NCI-H446 treated with DMSO at 0.1 percent for 48 hours (cell line): ENCODE measurements around the gene RNF128.

Experiments used
- DNase-seq: peaks from one replicate; lab custom pipeline; 2025; lab: John Stamatoyannopoulos, UW

The RNF128 gene, protein sequence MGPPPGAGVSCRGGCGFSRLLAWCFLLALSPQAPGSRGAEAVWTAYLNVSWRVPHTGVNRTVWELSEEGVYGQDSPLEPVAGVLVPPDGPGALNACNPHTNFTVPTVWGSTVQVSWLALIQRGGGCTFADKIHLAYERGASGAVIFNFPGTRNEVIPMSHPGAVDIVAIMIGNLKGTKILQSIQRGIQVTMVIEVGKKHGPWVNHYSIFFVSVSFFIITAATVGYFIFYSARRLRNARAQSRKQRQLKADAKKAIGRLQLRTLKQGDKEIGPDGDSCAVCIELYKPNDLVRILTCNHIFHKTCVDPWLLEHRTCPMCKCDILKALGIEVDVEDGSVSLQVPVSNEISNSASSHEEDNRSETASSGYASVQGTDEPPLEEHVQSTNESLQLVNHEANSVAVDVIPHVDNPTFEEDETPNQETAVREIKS

DNA sequence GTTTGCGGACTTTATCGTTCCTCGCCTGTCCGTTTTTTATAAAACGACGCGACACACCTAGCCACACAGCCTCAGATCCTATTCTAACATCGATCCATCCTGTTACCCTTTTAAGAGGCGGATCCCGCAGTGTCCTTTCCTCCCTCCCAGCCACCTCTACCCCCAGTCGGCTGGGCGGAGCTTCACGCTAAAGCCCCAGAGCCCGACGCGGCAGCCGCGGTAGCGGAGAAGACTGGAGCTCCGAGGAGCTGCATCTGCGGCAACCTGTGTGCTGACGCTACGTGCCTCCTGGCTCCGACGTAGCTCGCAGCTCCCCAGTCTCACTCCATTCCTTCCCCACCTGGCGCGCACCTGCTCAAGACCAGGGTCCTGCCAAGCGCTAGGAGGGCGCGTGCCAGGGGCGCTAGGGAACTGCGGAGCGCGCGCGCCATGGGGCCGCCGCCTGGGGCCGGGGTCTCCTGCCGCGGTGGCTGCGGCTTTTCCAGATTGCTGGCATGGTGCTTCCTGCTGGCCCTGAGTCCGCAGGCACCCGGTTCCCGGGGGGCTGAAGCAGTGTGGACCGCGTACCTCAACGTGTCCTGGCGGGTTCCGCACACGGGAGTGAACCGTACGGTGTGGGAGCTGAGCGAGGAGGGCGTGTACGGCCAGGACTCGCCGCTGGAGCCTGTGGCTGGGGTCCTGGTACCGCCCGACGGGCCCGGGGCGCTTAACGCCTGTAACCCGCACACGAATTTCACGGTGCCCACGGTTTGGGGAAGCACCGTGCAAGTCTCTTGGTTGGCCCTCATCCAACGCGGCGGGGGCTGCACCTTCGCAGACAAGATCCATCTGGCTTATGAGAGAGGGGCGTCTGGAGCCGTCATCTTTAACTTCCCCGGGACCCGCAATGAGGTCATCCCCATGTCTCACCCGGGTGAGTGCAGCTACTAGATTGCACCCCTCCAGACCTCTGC lies at the start of gene RNF128:
Gene RNF128, plus strand, starts transcription at position 217 of the 953 bp plus-strand sequence. Its CDS starts 213 bp downstream, at position 430.
- no peak for DNase-seq

DNA sequence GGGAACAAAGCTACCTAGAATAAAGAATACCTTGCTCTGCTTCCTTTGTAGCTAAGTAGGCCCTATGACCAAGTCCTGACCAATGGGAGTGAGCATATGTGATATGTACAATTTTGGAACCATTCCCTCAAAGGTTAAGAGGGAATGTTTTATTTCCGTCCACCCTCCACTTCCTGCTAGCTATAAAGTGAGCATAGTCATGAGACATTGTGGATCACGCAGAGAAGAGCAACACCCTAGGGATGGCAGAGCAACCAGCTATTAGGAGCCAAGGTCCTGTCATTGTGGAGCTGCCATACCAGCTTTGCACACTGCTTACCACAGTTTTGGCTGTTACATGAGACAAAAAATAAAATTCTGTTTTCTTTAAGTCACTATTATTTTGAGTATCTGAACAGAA lies 45.8 kb upstream of the RNF128 start:
- DNase-seq = no peak

DNA sequence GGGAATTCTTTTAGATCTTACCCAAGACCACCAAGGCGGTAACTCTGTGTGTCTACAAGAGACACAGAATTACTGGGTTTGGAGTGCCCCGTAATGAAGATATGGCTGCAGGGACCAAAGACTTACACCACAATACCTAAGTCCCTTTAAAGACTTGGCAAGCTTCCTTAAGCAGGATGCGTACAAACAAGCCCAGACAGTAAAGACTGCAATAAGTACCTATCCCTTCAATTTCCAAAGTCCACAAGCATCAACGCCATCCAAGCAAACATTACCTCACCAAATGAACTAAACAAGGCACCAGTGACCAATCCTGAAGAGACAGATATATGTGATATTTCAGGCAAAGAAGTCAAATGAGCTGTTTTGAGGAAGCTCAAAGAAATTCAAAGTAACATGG lies 42.3 kb upstream of the RNF128 start:
- no peak for DNase-seq

DNA sequence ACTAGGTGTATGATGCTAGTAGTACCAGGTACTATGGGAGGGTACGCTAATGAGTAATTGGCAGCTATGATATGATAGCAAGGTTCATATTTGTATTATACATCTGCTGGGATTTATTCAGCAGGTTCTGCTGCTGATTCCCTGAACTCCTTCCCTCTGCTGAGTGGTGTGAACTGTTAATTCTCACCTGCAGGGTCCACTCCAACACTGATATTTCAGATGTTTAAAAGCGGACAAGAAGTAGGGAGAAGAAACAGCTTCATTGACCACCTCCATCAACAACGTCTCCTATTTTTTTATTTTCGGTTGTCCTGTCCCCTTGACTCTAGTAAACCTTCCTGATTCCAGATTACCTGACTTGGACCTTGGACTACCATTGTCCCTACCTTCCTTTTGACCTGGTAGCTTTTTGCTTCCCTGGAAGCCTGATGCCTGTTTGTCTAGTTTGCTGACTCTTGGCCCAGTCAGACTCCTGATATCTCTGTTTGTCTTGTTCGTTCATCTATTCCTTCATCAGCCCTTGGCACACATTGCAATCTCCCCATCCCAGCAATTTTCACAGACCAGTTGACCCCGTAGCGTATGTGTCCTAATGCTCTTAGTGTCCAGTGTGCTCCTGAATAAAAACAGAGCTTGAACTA lies 34.0 kb upstream of the RNF128 start:
- no peak for DNase-seq

DNA sequence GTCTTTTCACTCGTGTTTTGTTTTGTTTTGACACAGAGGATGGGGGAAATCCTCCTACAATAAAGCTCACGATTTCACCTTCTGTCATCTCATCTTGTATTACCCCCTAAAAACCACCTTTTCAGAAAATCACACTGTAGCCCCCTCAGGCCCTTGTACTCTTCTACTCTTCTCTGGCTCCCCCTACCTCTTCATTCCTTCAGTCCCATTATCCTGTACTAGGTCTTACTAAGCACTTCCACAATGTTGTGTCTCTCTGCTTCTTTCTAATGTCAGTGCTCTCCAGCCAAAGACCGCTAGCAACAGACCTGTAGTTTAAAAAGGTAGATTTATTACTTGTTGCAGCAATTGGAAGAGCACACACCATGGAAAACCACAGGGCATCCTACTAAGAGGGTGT lies 30.0 kb upstream of the RNF128 start:
- DNase-seq = no peak

DNA sequence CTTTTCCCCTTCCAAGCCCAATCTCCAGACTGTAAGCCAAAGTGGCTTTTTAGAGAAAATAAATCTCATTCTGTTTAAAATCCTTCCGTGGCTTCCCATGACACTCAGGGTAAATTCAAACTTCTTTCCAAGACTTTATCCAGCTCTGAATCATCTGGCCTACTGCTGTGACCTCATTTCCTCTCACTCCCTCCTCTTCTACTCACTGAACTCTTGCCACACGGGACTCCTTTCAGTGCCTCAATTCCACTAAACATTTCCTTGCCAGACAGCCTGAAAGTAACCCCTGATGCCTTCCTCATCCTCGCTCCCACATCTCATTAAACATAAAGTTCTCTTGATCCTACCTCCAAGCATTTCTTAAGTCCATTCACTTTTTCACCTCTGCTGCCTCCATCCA lies 27.8 kb upstream of the RNF128 start:
- no peak for DNase-seq

DNA sequence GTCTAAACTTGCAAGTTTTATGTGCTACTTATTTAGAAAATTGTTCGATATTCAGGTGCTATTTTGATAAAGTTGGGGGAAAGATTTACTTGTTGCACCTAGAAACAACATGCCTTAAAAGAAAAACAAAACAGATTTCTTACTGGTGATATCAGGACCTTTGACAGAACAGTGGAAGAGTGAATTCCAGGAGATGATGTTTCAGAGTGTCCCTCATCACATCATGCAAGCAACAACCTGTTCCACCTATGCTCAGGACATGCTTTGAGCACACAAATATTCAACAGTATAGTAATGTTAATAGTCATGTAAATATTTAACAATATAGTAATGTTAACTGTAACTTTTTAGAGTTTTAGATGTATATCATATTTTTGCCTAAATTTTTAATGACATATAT lies 23.9 kb upstream of the RNF128 start:
- no peak for DNase-seq

DNA sequence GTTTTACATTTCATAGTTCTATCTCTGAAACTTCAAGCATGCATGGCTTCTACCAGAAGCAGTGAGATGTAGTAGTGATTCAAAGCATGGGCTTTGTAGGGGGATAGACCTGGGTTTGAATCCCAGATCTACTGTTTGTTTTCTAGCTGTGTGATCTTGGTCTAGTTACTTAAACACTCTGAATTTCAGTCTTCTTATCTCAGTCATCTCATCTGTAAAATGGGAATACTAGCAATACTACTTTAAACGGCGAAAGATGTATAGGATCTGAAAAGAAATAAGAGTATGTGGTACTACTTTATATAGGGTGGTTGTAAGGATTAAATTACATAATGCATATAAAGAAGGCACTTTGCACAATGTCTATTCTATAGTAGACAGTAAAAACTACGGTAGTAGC lies 20.0 kb upstream of the RNF128 start:
- DNase-seq = no peak

DNA sequence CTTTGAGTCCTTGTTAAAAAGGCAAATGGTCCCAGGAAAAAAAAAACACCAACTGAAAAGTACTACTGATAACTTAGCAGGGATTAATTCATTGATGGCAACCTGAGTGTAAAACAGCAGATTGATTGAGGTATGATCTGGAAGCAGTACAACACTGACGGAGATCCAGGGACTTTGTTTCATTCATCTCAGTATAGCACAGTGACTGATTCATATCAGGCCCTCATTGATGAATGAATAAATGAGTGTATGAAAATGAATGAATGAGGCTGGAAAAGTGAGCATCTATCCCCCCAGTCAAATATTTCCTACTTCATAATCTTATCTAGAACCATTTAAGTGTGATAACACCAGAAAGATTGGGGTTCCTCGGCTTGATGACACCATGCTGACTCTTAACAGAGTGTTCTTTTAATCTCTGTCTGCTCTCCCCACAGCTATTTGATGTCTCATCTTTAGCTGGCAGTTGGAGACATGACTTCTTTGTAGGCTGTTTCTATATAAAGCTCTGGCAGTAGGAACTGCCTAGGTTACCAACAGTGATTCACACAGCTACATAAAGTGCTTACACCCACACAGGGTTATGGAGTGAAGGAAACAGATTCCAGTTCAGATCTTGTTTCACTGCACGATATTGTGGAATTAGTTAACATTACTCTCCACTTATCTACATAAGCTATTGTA lies 18.6 kb upstream of the RNF128 start:
- no peak for DNase-seq

DNA sequence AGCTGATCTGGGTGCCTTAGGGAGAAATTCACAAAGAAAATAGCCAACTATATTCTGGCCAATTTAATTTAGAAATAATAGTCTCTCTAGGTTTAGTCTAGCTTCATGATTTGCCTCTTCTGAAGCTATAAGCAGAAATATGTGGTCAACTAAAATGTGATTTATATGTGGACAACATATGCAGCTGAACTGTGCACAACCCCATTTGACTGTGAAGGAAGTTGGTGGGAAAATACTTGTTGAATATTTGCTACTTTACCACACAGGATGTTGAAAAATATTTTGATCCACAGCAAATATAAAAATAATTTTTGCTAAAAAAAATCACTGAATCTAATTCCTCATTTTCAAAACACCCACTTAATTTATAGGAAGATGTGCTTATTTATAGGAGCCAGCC lies 15.7 kb upstream of the RNF128 start:
- no peak for DNase-seq

DNA sequence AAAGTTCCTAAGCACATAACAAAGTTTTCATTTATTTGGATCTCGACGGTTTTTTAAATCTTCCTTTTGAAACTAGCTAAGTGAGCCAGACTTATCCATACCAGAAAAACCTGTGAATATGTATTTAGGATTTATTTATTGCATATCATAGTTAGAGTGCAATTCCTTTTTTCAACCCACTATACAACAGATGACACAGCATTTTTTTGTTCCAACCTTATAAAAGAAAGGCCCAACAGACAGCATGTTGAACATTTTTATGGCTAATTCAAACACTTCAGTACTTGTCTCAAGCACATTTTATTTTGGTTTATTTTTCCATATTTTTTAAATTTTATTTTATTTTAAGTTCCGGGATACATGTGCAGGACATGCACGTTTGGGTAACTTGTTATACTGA lies 15.1 kb upstream of the RNF128 start:
- DNase-seq = no peak

DNA sequence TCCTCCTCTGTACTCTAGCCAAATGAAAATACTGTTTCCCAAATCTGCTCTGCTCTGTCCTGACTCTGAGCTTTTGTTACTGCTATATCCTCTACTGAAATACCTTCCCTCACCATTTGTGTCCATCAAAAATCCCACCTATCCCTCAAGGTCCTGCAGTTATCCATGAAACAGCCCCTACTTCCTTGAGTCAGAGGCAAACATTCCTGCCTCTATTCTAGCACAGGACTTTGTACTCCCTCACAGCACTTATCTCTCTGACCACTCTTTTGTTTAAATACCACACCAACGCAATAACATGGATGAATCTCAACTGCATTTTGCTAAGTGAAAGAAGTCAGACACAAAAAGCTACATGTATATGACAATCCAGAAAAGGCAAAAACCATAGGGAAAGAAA lies 10.5 kb upstream of the RNF128 start:
- no peak for DNase-seq

DNA sequence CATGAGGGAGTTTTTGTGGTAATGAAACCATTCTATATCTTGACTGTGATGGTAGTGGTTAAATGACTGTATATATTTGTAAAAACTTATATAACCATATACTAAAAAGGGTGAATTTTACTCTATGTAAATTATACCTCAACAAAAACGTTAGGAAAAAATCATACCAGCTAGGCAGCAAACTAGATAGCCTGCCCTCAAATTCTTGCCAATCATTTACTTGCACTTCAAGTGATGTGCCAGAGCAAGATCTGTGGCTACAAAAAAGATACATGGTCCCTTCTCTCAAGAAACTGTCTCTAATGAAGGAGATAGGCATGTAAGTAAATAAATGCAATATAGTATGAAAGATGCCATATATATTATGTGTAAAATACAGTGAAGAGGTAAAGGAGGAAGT lies 10.0 kb upstream of the RNF128 start:
- DNase-seq = no peak

DNA sequence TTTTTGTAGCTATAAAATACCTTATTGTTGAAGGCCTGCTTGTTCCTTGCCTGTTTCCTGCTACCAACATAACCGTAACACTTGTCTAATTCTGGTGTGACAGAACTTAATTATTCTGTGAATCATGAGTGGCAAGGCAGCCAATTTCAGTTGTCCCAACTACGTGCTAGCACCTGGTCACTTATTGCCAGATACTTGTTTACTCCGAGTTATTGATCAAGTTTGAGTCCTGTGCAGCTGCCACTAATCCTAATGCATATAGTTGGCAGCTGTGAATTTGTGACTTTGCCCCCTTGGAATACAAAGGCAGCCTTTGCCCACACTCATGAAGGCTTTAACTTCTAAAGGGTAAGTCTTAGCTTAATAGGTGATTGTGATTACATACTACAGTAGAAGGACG lies 7.8 kb upstream of the RNF128 start:
- DNase-seq = no peak

DNA sequence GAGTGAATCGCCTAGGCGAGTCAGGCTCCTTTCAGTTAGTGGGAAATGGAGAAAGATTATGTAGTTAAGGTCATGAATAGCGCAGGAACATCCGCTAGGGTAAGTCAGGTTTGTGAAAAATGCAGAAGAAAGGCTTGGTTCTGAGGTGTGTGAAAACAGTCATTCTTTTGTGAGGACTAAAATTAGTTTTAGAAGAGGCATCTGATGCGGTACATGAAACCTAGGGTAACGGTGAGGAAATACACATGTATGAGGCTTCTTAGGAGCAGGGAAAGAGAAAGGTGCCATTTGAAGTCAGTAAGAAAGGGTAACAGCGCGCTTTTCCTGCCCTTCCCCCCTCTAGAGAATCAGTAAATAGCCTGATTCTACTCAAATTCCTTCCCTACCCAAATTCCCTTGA lies 570 bp upstream of the RNF128 start:
- no peak for DNase-seq

DNA sequence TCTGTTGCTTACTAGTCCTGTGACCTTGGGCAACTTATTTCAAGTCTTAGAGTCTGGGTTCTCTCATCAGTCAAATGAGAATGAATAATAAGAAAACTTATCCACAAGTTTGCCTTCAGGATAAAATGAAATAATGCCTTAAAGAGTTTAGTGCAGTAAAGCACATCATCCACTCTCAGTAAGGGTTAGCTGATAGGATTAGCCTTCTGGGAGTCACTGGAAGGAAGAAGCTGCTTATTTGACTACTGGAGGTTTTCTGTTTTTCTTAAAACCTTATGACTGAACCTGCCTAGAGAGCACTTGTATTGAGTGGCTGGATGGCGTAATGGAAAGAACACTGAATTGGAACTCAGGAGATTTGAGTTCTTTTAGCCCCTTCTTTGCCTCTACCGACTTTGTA lies 1.8 kb downstream of the RNF128 start:
- no peak for DNase-seq

DNA sequence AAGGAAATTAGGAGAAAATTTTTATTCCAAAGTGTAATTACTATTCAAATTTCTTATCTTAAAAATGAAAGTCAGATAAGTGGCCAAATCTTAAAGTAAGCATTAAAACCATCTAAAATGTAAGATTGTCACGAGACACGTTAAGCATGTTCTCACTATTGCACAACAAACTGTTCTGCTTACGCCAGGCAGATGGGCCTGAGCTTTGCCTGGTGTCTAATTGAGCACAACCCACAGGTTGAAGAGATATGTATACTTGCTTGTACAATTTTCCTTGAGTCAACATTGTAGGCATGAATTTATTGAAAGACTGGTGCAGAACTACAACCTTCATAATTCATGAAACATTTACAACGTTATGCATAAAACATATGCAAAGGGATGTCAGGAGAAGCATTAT lies 3.9 kb downstream of the RNF128 start:
- no peak for DNase-seq

DNA sequence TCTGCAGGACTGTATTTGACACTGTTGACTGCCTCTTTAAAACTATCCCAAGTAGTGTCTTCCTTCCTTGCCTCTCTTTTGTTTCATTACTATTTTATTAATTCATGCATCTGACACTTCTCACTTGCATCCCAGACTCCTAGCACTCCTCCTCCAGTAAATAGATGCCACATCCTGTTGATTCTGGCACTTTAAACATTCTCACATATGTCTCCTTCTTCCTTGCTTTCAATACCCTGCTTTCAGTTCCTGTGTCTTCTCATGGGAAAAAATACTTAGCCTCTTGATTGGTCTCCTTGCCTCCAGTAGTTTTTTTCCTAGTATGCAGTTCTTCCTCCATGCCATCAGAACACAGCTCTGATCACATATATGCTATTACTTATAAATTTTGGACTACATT lies 5.1 kb downstream of the RNF128 start:
- no peak for DNase-seq

DNA sequence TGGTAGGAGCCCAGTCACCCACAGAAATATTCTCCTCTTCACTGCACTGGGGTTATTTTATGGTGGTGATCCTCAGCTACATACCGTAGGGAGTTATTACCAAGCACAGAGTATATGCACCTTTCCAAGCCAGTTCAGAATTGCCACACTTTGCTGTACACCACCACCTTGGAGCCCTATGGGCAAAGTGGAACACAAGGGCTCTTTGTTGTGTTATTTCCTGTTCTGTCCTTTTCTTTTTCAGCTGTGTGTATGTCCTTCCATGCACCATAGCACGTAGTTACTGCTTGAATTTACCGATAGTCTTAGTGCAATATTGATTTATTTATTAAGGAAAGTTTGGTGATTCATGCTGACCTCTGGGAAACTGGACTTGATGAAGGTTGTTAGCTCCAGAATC lies 8.3 kb downstream of the RNF128 start:
- DNase-seq = no peak

DNA sequence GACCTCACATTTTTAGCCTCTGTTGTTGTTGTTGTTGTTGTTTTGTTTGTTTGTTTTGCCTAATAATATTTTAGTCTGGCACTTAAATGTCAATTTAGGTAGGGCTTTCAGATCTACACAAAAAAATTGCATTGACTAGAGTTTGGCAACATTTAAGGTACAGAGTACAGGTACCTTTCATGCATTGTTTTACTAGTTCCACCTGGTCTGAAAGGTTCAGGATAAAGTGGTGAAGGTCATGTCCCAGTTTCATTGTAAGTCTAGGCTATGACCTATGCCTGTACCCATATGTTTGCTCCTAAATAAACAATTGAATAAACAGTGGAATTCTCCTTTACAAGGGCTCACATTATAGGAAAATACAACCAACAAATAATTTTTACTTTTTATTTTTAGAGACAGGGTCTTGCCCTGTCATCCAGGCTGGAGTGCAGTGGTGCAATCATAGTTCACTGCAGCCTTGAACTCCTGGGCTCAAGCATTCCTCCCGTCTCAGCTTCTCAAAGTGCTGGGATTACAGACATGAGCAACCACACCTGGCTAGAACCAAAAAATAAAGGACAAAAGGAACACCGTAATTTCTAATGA lies 13.8 kb downstream of the RNF128 start:
- DNase-seq = no peak

DNA sequence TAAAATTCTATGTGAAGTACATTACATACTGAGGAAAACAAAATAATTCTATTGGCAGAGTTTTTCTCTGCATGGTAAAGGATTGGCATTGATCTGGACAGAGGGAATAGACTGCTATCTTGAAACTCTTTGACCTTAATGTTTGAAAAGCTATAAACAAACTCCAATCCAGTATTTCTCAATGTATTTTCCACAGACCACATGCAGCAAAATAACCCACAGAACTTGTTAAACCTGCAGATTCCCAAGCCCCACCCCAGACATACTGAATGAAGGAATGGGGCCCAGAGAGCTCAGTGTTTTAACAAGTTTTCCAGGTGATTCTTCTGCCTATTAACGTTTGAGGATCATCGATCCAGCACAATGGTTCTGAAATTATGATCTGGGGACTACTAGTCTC lies 15.7 kb downstream of the RNF128 start:
- no peak for DNase-seq

DNA sequence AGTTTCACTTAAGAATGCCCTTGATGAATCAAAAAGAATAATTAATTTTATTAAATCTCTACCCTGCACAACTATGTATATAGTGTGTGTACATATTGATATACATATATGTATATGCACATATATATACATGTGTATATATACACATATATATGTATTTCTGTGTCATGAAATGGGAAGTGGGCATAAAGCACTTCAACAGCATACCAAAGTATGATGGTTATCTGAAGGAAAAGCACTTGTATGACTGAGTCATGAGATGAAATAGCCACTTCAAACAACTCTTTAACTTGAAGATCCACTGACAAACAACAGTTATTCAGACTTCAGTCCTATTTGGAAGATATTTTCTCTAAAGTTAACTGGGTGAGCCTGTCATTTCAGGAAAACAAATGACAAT lies 16.3 kb downstream of the RNF128 start:
- DNase-seq = no peak
